ENCODE results near the gene CHKA. TPM values are rescaled to one million over a fixed set of nuclear protein-coding genes. Genes with fewer than 3 reads are reported as not detected.

Gene CHKA
- total and polyA plus RNA-seq, 2 experiments from 2014 or later: 3.6 to 4.2 TPM

- Histone ChIP-seq H3K79me2 (ENCODE audit: insufficient read depth) (no peaks in the 10 kb centered on the region), H3K36me3 (ENCODE audit: low read depth) (peaks cover 36% of the 10 kb centered on the region; the same call in 1 of the 2 replicates), H3K9me3 (ENCODE audit: low read depth) (no peaks in the 10 kb centered on the region), H3K9ac (no peak overlapping the region), H3K4me1 (ENCODE audit: insufficient read depth) (0 out of 2 replicates have a peak, but pooled peaks cover 2% of the 10 kb centered on the region), H3K9me2 (ENCODE audit: insufficient read depth) (no peaks in the 10 kb centered on the region), H3K27me3 (replicated peaks; ENCODE audit: insufficient read depth) (no peaks in the 10 kb centered on the region), H3F3A (ENCODE audit: insufficient read depth) (no peaks in the 10 kb centered on the region), H3K4me3 (no peak overlapping the region), H3K27ac (no peak overlapping the region), H3K4me2 (ENCODE audit: unreplicated experiment) (no peak overlapping the region), H4K20me1 (ENCODE audit: insufficient read depth) (no peaks in the 10 kb centered on the region), H2AFZ (no peak overlapping the region)
- no peak for DNase-seq
- TF ChIP-seq EZH2 (IDR thresholded peaks at IDR 0.05; ENCODE audit: insufficient read depth, poor library complexity, severe bottlenecking) (no peak), EZH2phosphoT487 (IDR thresholded peaks at IDR 0.05; ENCODE audit: insufficient read depth, low read depth) (no peak)
- WGBS, 2 experiments (ENCODE audit: low coverage in 1 of 2, low lambda C conversion rate in 2 of 2, missing lambda C conversion rate in 2 of 2): 89 to 90% methylated on average over 4 of the region's 4 CpGs
- in situ Hi-C loops (cut with MboI): no loop called here
Measured at GRCh38 chr11:68166969-68167368, 45.8 kb upstream of the CHKA start.

GRCh38 chr11:68165601-68166000 lies 44.4 kb upstream of the CHKA start:
- 93 to 96% methylated on average over 4 of the region's 4 CpGs for WGBS, 2 experiments (ENCODE audit: low coverage in 1 of 2, low lambda C conversion rate in 2 of 2, missing lambda C conversion rate in 2 of 2)
- Histone ChIP-seq H3K79me2 (ENCODE audit: insufficient read depth) (no peaks in the 10 kb centered on the region), H3K9me3 (ENCODE audit: low read depth) (no peaks in the 10 kb centered on the region), H2AFZ (no peak overlapping the region), H3K4me2 (ENCODE audit: unreplicated experiment) (no peak overlapping the region), H3K9me2 (ENCODE audit: insufficient read depth) (no peaks in the 10 kb centered on the region), H3K27ac (no peak overlapping the region), H4K20me1 (ENCODE audit: insufficient read depth) (no peaks in the 10 kb centered on the region), H3K4me1 (ENCODE audit: insufficient read depth) (0 out of 2 replicates have a peak, but pooled peaks cover 2% of the 10 kb centered on the region), H3F3A (ENCODE audit: insufficient read depth) (no peaks in the 10 kb centered on the region), H3K36me3 (ENCODE audit: low read depth) (peaks cover 27% of the 10 kb centered on the region; the same call in 1 of the 2 replicates), H3K4me3 (no peak overlapping the region), H3K9ac (no peak overlapping the region), H3K27me3 (replicated peaks; ENCODE audit: insufficient read depth) (no peaks in the 10 kb centered on the region)
- no peak for DNase-seq
- no peak for TF ChIP-seq EZH2 (IDR thresholded peaks at IDR 0.05; ENCODE audit: insufficient read depth, poor library complexity, severe bottlenecking)
- TF ChIP-seq EZH2phosphoT487 (IDR thresholded peaks at IDR 0.05; ENCODE audit: insufficient read depth, low read depth): no peak
- in situ Hi-C loops (cut with MboI): no loop called here

GRCh38 chr11:68164437-68164836 lies 43.2 kb upstream of the CHKA start:
- Histone ChIP-seq H4K20me1 (ENCODE audit: insufficient read depth) (no peaks in the 10 kb centered on the region), H3K27ac (no peak overlapping the region), H3K9me2 (ENCODE audit: insufficient read depth) (no peaks in the 10 kb centered on the region), H3K4me1 (ENCODE audit: insufficient read depth) (0 out of 2 replicates have a peak, but pooled peaks cover 2% of the 10 kb centered on the region), H3K9me3 (ENCODE audit: low read depth) (no peaks in the 10 kb centered on the region), H2AFZ (no peak overlapping the region), H3K27me3 (replicated peaks; ENCODE audit: insufficient read depth) (no peaks in the 10 kb centered on the region), H3K4me3 (no peak overlapping the region), H3K79me2 (ENCODE audit: insufficient read depth) (no peaks in the 10 kb centered on the region), H3K36me3 (ENCODE audit: low read depth) (peaks cover 17% of the 10 kb centered on the region; the same call in 1 of the 2 replicates), H3F3A (ENCODE audit: insufficient read depth) (no peaks in the 10 kb centered on the region), H3K9ac (no peak overlapping the region), H3K4me2 (ENCODE audit: unreplicated experiment) (no peak overlapping the region)
- in situ Hi-C loops (cut with MboI): no loop called here
- TF ChIP-seq EZH2 (IDR thresholded peaks at IDR 0.05; ENCODE audit: insufficient read depth, poor library complexity, severe bottlenecking): no peak
- TF ChIP-seq EZH2phosphoT487 (IDR thresholded peaks at IDR 0.05; ENCODE audit: insufficient read depth, low read depth): no peak
- 79 to 85% methylated on average over 2 of the region's 2 CpGs for WGBS, 2 experiments (ENCODE audit: low coverage in 1 of 2, low lambda C conversion rate in 2 of 2, missing lambda C conversion rate in 2 of 2)
- DNase-seq: peak; percentile 76

GRCh38 chr11:68163691-68164090 lies 42.5 kb upstream of the CHKA start:
- Histone ChIP-seq H3K9me3 (ENCODE audit: low read depth) (no peaks in the 10 kb centered on the region), H3K4me1 (ENCODE audit: insufficient read depth) (0 out of 2 replicates have a peak, but pooled peaks cover 2% of the 10 kb centered on the region), H4K20me1 (ENCODE audit: insufficient read depth) (no peaks in the 10 kb centered on the region), H3K79me2 (ENCODE audit: insufficient read depth) (no peaks in the 10 kb centered on the region), H3K9ac (no peak overlapping the region), H3K4me3 (no peak overlapping the region), H3K4me2 (ENCODE audit: unreplicated experiment) (no peak overlapping the region), H3K27me3 (replicated peaks; ENCODE audit: insufficient read depth) (no peaks in the 10 kb centered on the region), H3K27ac (no peak overlapping the region), H3K9me2 (ENCODE audit: insufficient read depth) (no peaks in the 10 kb centered on the region), H3K36me3 (ENCODE audit: low read depth) (peaks cover 13% of the 10 kb centered on the region; the same call in 1 of the 2 replicates), H2AFZ (no peak overlapping the region), H3F3A (ENCODE audit: insufficient read depth) (no peaks in the 10 kb centered on the region)
- 89 to 93% methylated on average over 11 of the region's 11 CpGs for WGBS, 2 experiments (ENCODE audit: low coverage in 1 of 2, low lambda C conversion rate in 2 of 2, missing lambda C conversion rate in 2 of 2)
- no peak for TF ChIP-seq EZH2 (IDR thresholded peaks at IDR 0.05; ENCODE audit: insufficient read depth, poor library complexity, severe bottlenecking)
- no peak for TF ChIP-seq EZH2phosphoT487 (IDR thresholded peaks at IDR 0.05; ENCODE audit: insufficient read depth, low read depth)
- DNase-seq: no peak
- in situ Hi-C loops (cut with MboI): no loop called here
